Liver (tissue), 9 donors: ENCODE data around the gene KIFC3. TPM values are rescaled to one million over a fixed set of nuclear protein-coding genes. Genes with fewer than 3 reads are reported as not detected.

Source experiments
- DNase-seq: peaks from one replicate; pipeline ENCODE4 v3.0.0-alpha.2; 2017; ENCODE audit warnings: low spot score
- H3K27ac ChIP-seq, 2 donors: one replicate each; pipeline ENCODE4 v1.7.0; 2013; ENCODE audit warnings: inconsistent platforms in 2 of 2, low read length in 2 of 2, control low read depth in 1 of 2, low read depth in 1 of 2, mild to moderate bottlenecking in 1 of 2
- H3K27me3 ChIP-seq, 4 donors: one replicate each; pipeline versions ENCODE4 v1.6.1 to v1.7.0; 2013; ENCODE audit warnings: low read length in 3 of 4, inconsistent platforms in 1 of 4, mild to moderate bottlenecking in 1 of 4, moderate library complexity in 1 of 4; ENCODE audit not compliant: control insufficient read depth in 4 of 4, insufficient read depth in 4 of 4
- H3K36me3 ChIP-seq, 4 donors: one replicate each; pipeline versions ENCODE4 v1.6.1 to v1.7.0; 2013; ENCODE audit warnings: low read length in 3 of 4, mild to moderate bottlenecking in 3 of 4, low read depth in 1 of 4, moderate library complexity in 1 of 4; ENCODE audit not compliant: control insufficient read depth in 4 of 4, insufficient read depth in 3 of 4
- H3K4me1 ChIP-seq, 4 donors: one replicate each; pipeline versions ENCODE4 v1.6.1 to v1.7.0; 2013; ENCODE audit warnings: low read length in 3 of 4, mild to moderate bottlenecking in 3 of 4, moderate library complexity in 1 of 4; ENCODE audit not compliant: control insufficient read depth in 4 of 4, insufficient read depth in 4 of 4
- H3K4me3 ChIP-seq, 3 donors: one replicate each; pipeline versions ENCODE4 v1.6.1 to v1.7.0; 2013; ENCODE audit warnings: low read length in 3 of 3, control low read depth in 1 of 3, low read depth in 1 of 3, mild to moderate bottlenecking in 1 of 3
- H3K9ac ChIP-seq, 2 donors: one replicate each; pipeline ENCODE4 v1.7.0; 2013; ENCODE audit warnings: low read length in 2 of 2, mild to moderate bottlenecking in 2 of 2, moderate library complexity in 2 of 2, control low read depth in 1 of 2, low read depth in 1 of 2
- H3K9me3 ChIP-seq, 4 donors: one replicate each; pipeline versions ENCODE4 v1.6.1 to v1.7.0; 2013; ENCODE audit warnings: low read length in 3 of 4; ENCODE audit not compliant: control insufficient read depth in 4 of 4
- EGR1 ChIP-seq, 2 donors: IDR thresholded peaks; 2 replicates each; pipeline ENCODE4 v1.6.1; 2016 to 2018; ENCODE audit warnings: antibody characterized with exemption in 2 of 2, low read depth in 2 of 2
- FOXA1 ChIP-seq: IDR thresholded peaks from 2 replicates; pipeline ENCODE4 v1.6.1; 2016; ENCODE audit warnings: antibody characterized with exemption
- FOXA2 ChIP-seq: IDR thresholded peaks from 2 replicates; pipeline ENCODE4 v1.6.1; 2016; ENCODE audit warnings: antibody characterized with exemption
- GABPA ChIP-seq, 2 donors: IDR thresholded peaks in 1 of 2; conservative IDR thresholded peaks in 1 of 2; 2 replicates each; pipeline ENCODE4 v1.6.1; 2016; ENCODE audit warnings: antibody characterized with exemption in 2 of 2, mild to moderate bottlenecking in 1 of 2, moderate library complexity in 1 of 2
- HNF4A ChIP-seq, 2 donors: conservative IDR thresholded peaks; 2 replicates each; pipeline ENCODE4 v1.6.1; 2016; ENCODE audit warnings: antibody characterized with exemption in 2 of 2, mild to moderate bottlenecking in 2 of 2
- HNF4G ChIP-seq: IDR thresholded peaks from 2 replicates; pipeline ENCODE4 v1.6.1; 2016; ENCODE audit warnings: antibody characterized with exemption
- JUND ChIP-seq, 2 donors: IDR thresholded peaks; 2 replicates each; pipeline ENCODE4 v1.6.1; 2016; ENCODE audit warnings: antibody characterized with exemption in 2 of 2
- MAX ChIP-seq: IDR thresholded peaks from 2 replicates; pipeline ENCODE4 v1.6.1; 2016; ENCODE audit warnings: antibody characterized with exemption
- NR2F2 ChIP-seq: IDR thresholded peaks from 2 replicates; pipeline ENCODE4 v1.6.1; 2016; ENCODE audit warnings: antibody characterized with exemption
- RAD21 ChIP-seq, 2 donors: IDR thresholded peaks; 2 replicates each; pipeline ENCODE4 v1.6.1; 2016; ENCODE audit warnings: antibody characterized with exemption in 2 of 2, mild to moderate bottlenecking in 2 of 2
- RXRA ChIP-seq, 2 donors: IDR thresholded peaks; 2 replicates each; pipeline ENCODE4 v1.6.1; 2017 to 2018; ENCODE audit warnings: antibody characterized with exemption in 2 of 2, mild to moderate bottlenecking in 1 of 2
- SP1 ChIP-seq: IDR thresholded peaks from 2 replicates; pipeline ENCODE4 v1.6.1; 2018; ENCODE audit warnings: antibody characterized with exemption, mild to moderate bottlenecking
- TAF1 ChIP-seq: conservative IDR thresholded peaks from 2 replicates; pipeline ENCODE4 v1.6.1; 2016; ENCODE audit warnings: antibody characterized with exemption, mild to moderate bottlenecking
- YY1 ChIP-seq: IDR thresholded peaks from 2 replicates; pipeline ENCODE4 v1.6.1; 2016; ENCODE audit warnings: antibody characterized with exemption, mild to moderate bottlenecking
- WGBS: extraction: QIAGEN DNeasy Blood & Tissue Kit; methylation state at CpG from one replicate; pipeline ENCODE4 v1.1.7; 2013; 5-methylcytosine and 5-hydroxymethylcytosine counted together
- polyA plus RNA-seq, 2 donors: library from polyadenylated mRNA; stranded (reverse) in 1 of 2; unstranded in 1 of 2; fragments of 200-250 nt in 1 of 2; fragments of >200 nt in 1 of 2; fragmentation: Nextera tagmentation in 1 of 2; extraction: Ambion mirVana in 1 of 2; gene quantifications; one replicate each; pipeline versions ENCODE4 v1.2.1 to v1.2.3, GENCODE V29; 2013 to 2015
- total RNA-seq, 2 donors: library from RNA; depleted of rRNA; stranded (reverse); fragments of >200 nt; gene quantifications; one replicate each; pipeline ENCODE4 v1.2.3, GENCODE V29; 2014
- TF ChIP-seq, protein P1 (sequence below): IDR thresholded peaks from 2 replicates; pipeline ENCODE4 v1.6.1; 2016; ENCODE audit warnings: antibody characterized with exemption
- TF ChIP-seq, protein P2 (sequence below): IDR thresholded peaks from 2 replicates; pipeline ENCODE4 v1.6.1; 2016; ENCODE audit warnings: antibody characterized with exemption, mild to moderate bottlenecking
- TF ChIP-seq, protein P3 (sequence below): IDR thresholded peaks from 2 replicates; pipeline ENCODE4 v1.6.1; 2016; ENCODE audit warnings: antibody characterized with exemption
- TF ChIP-seq, protein P4 (sequence below): fragments of 150-350 bp; IDR thresholded peaks from 2 replicates; pipeline ENCODE4 v1.5.1; 2017; ENCODE audit warnings: improper control_type of control experiment, low read depth, low read length; ENCODE audit not compliant: missing input control
- donor health status: healthy.
- donor health status: healthy.
- donor health status: healthy.
- donor health status: healthy.
- donor health status: healthy.

Gene KIFC3
- total and polyA plus RNA-seq, 4 donors: 16.5 to 103 (median 27.4) TPM

DNA sequence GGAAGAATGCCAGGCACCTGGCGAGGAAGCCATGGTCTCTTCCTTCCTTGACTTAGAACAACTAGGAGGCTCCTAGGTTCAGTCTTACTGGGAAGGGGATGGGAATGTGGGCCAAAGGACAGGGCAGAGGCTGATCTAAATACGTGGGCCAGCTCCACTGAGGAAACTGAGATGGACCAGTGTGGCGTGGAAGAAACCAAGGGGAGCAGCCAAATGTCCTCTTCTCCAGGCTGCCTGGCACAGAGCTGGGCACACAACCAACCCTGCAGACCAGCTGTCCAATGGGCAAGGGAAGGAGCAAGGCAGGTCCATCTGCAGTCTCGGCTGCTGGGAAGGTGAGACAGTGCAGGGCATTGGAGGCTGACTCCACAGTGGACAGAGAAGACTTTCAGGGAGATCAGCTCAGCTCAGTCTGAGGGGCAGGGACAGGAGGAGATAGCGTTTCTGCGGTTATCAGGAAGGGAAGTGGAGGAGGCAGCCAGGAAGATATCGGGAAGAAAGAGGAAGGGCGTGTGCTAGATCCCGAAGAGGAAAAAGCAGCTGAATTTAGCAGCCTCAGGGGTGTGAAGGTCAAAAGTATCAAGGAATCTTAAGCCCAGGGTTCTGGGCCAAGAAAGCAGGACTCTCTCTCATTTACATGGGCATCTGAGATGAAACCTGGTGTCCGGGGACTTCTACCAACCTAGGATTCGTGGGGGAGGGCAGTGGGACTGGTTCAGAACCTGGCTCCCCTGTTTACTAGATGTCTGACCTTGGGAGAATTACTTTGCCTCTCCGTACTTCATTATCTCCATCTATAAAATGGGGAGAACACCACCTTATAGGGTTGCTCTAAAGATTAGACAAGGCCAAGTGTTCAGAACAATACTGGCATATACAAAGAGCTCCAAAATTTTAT is 1.8 kb downstream of the KIFC3 start:
- DNase-seq: no peak
- Histone ChIP-seq H3K36me3 (no peaks in the 10 kb centered on the region), H3K4me3 (no peak overlapping the region), H3K27me3 (no peaks in the 10 kb centered on the region), H3K9me3 (no peaks in the 10 kb centered on the region), H3K9ac (no peak overlapping the region), H3K4me1 (peaks cover 28 to 83% (median 67%) of the 10 kb centered on the region in 4 donors), H3K27ac (peak overlapping the region; percentile 72)
- TF ChIP-seq NR2F2: peak; percentile 83
- no peak for TF ChIP-seq MAX
- WGBS: 63% methylated on average over 12 of the region's 12 CpGs

DNA sequence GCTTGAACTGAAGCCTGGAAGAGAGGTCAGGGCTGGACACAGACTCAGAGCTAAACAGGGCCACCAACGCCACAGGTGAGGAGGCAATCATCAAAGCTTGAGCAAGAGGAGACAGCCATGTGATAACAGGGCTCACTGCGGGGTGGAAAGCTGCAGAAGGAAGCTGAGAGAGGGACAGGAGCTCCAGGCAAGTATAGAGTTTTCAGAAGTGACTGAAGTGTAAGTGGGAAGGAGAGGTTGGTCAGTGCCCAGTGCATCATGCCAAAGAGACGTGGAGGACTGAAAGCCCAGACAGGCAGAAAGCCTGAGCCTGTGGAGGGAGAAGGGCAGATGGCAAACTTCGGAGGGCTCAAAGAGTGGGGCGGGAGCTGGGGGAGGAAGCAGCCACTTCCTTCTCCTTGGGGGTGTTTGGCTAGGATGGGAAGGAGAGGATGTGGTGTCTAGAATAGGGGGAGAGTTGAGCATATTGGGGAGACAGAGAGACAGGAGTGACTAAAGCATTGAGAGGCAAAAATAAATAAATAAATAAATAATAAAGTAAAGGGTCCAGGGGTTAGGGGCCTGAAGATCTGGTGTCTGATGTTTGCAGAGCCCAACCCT is 2.6 kb downstream of the KIFC3 start:
- H3K27ac ChIP-seq: peak overlapping the region; percentile 93 to 96
- no peak for DNase-seq
- no peak overlapping the region for H3K4me3 ChIP-seq
- peaks cover 29 to 83% (median 69%) of the 10 kb centered on the region in 4 donors for H3K4me1 ChIP-seq
- TF ChIP-seq TAF1 (no peak), SP1 (peak; percentile 39), HNF4G (no peak), JUND (IDR thresholded peaks at IDR 0.05) (no peak), YY1 (peak; percentile 46), MAX (peak; percentile 70), FOXA2 (no peak), FOXA1 (no peak), RAD21 (IDR thresholded peaks at IDR 0.05) (peak in 1 of 2 donors; percentile 34), HNF4A (conservative IDR thresholded peaks at IDR 0.05) (peak in 1 of 2 donors; percentile 72), EGR1 (IDR thresholded peaks at IDR 0.05; ENCODE audit: low read depth in 2 of 2) (no peak), RXRA (IDR thresholded peaks at IDR 0.05) (peak; percentile 82 to 92), NR2F2 (no peak), GABPA (IDR thresholded peaks at IDR 0.05 in 1 of 2, conservative IDR thresholded peaks at IDR 0.05 in 1 of 2) (peak in 1 of 2 donors; percentile 9)
- TF ChIP-seq, protein P1, sequence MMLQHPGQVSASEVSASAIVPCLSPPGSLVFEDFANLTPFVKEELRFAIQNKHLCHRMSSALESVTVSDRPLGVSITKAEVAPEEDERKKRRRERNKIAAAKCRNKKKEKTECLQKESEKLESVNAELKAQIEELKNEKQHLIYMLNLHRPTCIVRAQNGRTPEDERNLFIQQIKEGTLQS: no peak
- TF ChIP-seq, protein P2, sequence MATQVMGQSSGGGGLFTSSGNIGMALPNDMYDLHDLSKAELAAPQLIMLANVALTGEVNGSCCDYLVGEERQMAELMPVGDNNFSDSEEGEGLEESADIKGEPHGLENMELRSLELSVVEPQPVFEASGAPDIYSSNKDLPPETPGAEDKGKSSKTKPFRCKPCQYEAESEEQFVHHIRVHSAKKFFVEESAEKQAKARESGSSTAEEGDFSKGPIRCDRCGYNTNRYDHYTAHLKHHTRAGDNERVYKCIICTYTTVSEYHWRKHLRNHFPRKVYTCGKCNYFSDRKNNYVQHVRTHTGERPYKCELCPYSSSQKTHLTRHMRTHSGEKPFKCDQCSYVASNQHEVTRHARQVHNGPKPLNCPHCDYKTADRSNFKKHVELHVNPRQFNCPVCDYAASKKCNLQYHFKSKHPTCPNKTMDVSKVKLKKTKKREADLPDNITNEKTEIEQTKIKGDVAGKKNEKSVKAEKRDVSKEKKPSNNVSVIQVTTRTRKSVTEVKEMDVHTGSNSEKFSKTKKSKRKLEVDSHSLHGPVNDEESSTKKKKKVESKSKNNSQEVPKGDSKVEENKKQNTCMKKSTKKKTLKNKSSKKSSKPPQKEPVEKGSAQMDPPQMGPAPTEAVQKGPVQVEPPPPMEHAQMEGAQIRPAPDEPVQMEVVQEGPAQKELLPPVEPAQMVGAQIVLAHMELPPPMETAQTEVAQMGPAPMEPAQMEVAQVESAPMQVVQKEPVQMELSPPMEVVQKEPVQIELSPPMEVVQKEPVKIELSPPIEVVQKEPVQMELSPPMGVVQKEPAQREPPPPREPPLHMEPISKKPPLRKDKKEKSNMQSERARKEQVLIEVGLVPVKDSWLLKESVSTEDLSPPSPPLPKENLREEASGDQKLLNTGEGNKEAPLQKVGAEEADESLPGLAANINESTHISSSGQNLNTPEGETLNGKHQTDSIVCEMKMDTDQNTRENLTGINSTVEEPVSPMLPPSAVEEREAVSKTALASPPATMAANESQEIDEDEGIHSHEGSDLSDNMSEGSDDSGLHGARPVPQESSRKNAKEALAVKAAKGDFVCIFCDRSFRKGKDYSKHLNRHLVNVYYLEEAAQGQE: no peak
- TF ChIP-seq, protein P3, sequence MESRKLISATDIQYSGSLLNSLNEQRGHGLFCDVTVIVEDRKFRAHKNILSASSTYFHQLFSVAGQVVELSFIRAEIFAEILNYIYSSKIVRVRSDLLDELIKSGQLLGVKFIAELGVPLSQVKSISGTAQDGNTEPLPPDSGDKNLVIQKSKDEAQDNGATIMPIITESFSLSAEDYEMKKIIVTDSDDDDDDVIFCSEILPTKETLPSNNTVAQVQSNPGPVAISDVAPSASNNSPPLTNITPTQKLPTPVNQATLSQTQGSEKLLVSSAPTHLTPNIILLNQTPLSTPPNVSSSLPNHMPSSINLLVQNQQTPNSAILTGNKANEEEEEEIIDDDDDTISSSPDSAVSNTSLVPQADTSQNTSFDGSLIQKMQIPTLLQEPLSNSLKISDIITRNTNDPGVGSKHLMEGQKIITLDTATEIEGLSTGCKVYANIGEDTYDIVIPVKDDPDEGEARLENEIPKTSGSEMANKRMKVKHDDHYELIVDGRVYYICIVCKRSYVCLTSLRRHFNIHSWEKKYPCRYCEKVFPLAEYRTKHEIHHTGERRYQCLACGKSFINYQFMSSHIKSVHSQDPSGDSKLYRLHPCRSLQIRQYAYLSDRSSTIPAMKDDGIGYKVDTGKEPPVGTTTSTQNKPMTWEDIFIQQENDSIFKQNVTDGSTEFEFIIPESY: peak; percentile 24
- TF ChIP-seq, protein P4, sequence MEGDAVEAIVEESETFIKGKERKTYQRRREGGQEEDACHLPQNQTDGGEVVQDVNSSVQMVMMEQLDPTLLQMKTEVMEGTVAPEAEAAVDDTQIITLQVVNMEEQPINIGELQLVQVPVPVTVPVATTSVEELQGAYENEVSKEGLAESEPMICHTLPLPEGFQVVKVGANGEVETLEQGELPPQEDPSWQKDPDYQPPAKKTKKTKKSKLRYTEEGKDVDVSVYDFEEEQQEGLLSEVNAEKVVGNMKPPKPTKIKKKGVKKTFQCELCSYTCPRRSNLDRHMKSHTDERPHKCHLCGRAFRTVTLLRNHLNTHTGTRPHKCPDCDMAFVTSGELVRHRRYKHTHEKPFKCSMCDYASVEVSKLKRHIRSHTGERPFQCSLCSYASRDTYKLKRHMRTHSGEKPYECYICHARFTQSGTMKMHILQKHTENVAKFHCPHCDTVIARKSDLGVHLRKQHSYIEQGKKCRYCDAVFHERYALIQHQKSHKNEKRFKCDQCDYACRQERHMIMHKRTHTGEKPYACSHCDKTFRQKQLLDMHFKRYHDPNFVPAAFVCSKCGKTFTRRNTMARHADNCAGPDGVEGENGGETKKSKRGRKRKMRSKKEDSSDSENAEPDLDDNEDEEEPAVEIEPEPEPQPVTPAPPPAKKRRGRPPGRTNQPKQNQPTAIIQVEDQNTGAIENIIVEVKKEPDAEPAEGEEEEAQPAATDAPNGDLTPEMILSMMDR: no peak
- H3K9ac ChIP-seq: peak overlapping the region in 1 of 2 donors; percentile 2
- H3K9me3 ChIP-seq: no peaks in the 10 kb centered on the region
- WGBS: 25% methylated on average over 5 of the region's 5 CpGs
- H3K36me3 ChIP-seq: peaks cover 0 to 3% (median 1%) of the 10 kb centered on the region in 4 donors
- H3K27me3 ChIP-seq: no peaks in the 10 kb centered on the region
